ENCODE measurements around the gene DCAF7.

The DCAF7 gene

DNA sequence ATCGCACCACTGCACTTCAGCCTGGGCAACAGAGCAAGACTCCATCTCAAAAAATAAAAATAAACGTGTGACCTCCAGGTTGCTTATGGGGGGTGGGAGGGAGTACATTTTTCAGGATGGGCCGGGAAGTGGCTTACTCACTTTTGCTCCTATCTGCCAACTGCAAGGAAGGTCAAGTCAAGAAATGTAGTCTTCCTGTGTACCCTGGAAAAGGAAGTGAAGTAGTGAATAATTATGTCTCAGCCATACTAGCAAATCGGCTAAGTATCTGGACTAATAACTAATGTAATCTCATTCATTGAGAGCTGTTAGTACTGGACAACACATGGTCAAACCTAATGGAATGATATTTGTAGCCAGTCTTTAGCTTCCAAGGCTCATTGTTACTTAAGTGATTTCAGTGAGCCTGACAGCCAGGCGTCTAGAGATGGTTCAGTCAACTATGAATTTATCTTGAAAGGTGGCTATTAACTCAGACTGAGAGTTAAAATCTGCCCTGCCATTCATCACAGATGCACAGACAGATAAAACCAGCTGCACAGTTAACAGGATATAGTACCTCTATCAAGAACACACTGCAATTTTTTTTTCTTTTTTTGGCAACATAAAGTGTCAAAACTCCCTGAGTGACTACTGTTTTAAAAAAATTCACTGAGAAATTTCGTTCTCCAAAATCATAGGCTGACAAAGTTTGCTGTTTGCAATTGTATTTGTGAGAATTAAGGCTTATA is 46.7 kb downstream of the DCAF7 start:
- TF ChIP-seq, protein P1, sequence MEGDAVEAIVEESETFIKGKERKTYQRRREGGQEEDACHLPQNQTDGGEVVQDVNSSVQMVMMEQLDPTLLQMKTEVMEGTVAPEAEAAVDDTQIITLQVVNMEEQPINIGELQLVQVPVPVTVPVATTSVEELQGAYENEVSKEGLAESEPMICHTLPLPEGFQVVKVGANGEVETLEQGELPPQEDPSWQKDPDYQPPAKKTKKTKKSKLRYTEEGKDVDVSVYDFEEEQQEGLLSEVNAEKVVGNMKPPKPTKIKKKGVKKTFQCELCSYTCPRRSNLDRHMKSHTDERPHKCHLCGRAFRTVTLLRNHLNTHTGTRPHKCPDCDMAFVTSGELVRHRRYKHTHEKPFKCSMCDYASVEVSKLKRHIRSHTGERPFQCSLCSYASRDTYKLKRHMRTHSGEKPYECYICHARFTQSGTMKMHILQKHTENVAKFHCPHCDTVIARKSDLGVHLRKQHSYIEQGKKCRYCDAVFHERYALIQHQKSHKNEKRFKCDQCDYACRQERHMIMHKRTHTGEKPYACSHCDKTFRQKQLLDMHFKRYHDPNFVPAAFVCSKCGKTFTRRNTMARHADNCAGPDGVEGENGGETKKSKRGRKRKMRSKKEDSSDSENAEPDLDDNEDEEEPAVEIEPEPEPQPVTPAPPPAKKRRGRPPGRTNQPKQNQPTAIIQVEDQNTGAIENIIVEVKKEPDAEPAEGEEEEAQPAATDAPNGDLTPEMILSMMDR (IDR thresholded peaks at IDR 0.05; ENCODE audit: borderline replicate concordance, control extremely low read depth, extremely low read depth, insufficient read depth, missing control alignments) = no peak
- in situ Hi-C loops (cut with MboI; ENCODE audit: low sequenced_read_pairs, unreplicated experiment) = no loop called here
- DNase-seq (ENCODE audit: low spot score) = no peak

DNA sequence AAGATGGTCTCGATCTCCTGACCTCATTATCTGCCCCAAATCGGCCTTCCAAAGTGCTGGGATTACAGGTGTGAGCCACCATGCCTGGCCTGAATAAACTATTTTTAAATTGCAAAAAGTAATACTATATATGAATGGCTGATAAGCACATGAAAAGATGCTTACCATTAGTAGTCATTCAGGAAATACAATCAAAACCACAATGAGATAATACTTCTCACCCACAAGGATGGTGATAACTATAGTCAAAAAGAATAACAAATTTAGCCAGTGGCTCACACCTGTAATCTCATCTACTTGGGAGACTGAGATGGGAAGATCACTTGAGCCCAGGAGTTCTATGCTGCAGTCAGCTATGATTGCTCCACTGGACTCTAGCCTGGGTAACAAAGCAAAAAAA is 48.0 kb downstream of the DCAF7 start:
- in situ Hi-C loops (cut with MboI; ENCODE audit: low sequenced_read_pairs, unreplicated experiment) = no loop called here
- no peak for DNase-seq (ENCODE audit: low spot score)
- TF ChIP-seq, protein P1 (IDR thresholded peaks at IDR 0.05; ENCODE audit: borderline replicate concordance, control extremely low read depth, extremely low read depth, insufficient read depth, missing control alignments) = no peak

DNA sequence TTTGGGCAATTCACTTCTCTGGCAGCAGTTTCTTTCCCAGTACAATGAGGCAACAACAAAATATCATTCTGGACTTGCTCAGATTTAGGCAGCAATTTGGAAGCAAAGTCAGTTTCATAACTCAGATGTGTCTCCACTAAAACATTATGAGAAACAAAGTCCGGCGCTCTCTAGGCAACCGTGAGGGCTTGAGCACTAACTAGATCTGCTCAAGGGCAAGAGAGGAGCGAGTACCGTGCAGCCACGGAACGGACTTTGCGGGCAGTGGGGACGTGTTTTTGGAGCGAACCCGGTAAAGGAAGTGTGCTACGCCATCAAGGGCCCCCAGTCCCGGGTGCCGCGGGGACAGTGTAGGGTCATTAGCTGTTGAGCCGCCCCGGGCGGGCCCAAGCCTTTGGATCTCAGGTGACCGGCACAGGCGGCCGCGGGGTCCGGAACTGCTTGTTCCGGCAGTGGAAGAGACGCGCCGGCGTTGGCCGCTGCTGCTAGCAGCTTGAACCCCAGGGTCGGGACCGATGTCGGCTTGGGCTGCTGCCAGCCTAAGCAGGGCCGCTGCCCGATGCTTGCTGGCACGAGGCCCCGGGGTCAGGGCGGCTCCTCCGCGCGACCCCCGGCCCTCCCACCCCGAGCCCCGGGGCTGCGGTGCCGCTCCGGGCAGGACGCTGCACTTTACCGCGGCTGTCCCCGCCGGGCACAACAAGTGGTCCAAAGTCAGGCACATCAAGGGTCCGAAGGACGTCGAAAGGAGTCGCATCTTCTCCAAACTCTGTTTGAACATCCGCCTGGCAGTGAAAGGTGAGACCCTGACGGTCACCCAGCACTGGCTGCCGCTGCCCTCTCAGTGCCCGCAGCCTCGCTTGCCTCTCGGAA is 50.5 kb downstream of the DCAF7 start, which contains the start of gene TACO1:
TACO1 (plus strand) TSS at position 327 of the 870 bp plus-strand sequence; CDS start at position 516, 189 bp downstream.
- in situ Hi-C loops (cut with MboI; ENCODE audit: low sequenced_read_pairs, unreplicated experiment) = no loop called here
- TF ChIP-seq, protein P1 (IDR thresholded peaks at IDR 0.05; ENCODE audit: borderline replicate concordance, control extremely low read depth, extremely low read depth, insufficient read depth, missing control alignments) = no peak
- peak; percentile 90 for DNase-seq (ENCODE audit: low spot score)

DNA sequence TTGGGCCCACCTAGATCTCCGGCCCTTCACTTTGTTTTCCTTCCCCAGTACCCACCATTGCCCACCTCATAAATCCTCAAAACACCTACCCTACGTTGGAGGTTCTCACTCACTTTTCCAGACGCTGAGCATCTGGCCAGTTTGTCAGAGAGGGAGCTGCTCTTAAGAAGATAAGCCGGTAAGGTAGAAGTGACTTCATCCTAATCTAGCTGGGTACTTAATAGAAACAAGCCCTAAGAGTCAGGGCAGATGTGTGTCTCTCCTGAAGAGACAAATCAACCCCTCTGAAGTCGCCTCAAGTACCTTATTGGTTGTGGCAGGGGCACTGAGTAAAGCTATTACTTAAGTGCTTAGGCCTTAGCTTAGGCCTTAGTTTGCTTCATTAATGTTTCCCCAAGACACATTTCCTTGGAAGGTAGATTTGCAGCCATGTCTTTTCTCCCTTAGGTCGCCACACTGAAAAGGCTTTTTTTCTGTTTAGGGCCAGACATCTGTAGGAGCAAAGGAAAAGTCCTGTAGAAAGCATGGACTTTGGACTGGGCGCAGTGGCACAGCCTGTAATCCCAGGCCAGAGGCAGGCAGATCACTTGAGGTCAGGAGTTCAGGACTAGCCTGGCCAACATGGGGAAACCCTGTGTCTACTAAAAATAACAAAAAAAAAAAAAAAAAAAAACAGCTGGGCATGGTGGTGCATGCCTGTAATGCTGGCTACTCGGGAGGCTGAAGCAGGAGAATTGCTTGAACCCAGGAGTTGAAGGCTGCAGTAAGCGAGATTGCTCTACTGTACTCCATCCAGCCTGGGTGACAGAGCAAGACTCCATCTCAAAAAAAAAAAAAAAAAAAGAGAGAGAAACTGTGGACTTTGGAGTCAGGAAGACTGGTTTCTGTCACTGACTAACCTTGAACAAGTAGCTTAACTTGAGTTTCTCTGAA is 51.4 kb downstream of the DCAF7 start:
- TF ChIP-seq, protein P1 (IDR thresholded peaks at IDR 0.05; ENCODE audit: borderline replicate concordance, control extremely low read depth, extremely low read depth, insufficient read depth, missing control alignments) = no peak
- in situ Hi-C loops (cut with MboI; ENCODE audit: low sequenced_read_pairs, unreplicated experiment) = no loop called here
- peak; percentile 18 for DNase-seq (ENCODE audit: low spot score)

DNA sequence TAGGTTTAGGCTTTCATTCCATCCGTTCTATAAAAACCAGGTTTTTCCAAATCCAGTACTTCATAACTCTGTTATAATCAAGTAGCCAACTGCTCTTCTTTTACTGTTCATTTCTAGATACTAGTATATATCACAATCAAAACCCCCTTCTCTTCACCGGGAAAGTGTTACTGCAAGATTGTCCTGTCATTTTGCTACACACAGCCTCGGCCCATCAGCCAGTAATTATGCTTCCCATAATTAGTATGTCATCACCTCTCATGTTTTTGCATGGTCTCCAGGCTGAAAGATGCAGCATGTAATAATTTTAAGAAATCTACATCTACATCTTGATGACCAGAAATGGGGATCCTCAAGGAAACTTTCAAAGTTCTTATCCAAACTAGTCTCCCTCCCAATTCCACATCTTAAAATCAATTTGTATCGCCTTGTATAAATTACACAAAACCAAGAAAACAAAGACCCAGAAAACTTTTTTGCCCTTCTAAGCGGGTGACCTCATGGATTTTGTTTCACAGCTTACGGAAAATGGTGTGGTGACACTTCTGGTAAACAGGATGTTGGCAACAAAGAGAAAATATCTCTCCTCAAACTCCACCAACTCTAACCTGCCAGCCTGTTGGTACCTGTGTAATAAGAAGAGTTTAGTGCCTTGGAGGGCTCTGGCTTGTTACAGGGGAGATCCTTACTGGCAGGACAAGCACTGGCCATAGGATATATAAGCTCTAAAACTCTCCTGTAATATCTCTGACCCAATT is 59.7 kb downstream of the DCAF7 start:
- TF ChIP-seq, protein P1 (IDR thresholded peaks at IDR 0.05; ENCODE audit: borderline replicate concordance, control extremely low read depth, extremely low read depth, insufficient read depth, missing control alignments) = no peak
- in situ Hi-C loops (cut with MboI; ENCODE audit: low sequenced_read_pairs, unreplicated experiment) = loop anchor here (5.0 kb wide), 1 partner anchor 178 kb away; no protein-coding TSS in a partner anchor
- DNase-seq (ENCODE audit: low spot score) = no peak
